SK-N-SH (cell line): ENCODE data around the gene LPO. TPM values are rescaled to one million over a fixed set of nuclear protein-coding genes. Genes with fewer than 3 reads are reported as not detected.

Experiments
- CTCF ChIA-PET: fragments of 300-600, 350-600 bp; formaldehyde crosslinking; extraction: SDS; loops from one replicate; lab custom pipeline; 2021; lab: Yijun Ruan, JAX
- POLR2A ChIA-PET: fragments of 350-600 bp; sonication (Branson Sonifier 250); formaldehyde crosslinking; extraction: SDS; loops from one replicate; lab custom pipeline; 2020; ENCODE audit warnings: antibody characterized with exemption, inconsistent platforms; lab: Yijun Ruan, JAX
- DNase-seq: peaks from one replicate; pipeline ENCODE4 v3.0.0; 2012
- H2AFZ ChIP-seq: fragments of 200-600 bp; sonication (generic); 2 replicates; pipeline ENCODE4 v1.8.1; 2016; ENCODE audit warnings: antibody characterized with exemption, mild to moderate bottlenecking, low read depth
- H3F3A ChIP-seq: fragments of 200-600 bp; sonication (generic); replicated peaks from 2 replicates; pipeline ENCODE3; 2016; ENCODE audit warnings: antibody characterized with exemption, mild to moderate bottlenecking; ENCODE audit not compliant: insufficient read depth
- H3K27ac ChIP-seq, 2 experiments: fragments of 200-500 bp in 1 of 2; fragments of 200-600 bp in 1 of 2; sonication (Bioruptor generic) in 1 of 2; sonication (generic), shearing (Covaris generic) in 1 of 2; 2 replicates each; pipeline versions ENCODE4 v1.5.1 to v1.6.1; 2014 to 2016; ENCODE audit warnings: low read depth in 2 of 2, inconsistent platforms in 1 of 2, low read length in 1 of 2, mild to moderate bottlenecking in 1 of 2, mixed read lengths in 1 of 2
- H3K27me3 ChIP-seq: fragments of 200-600 bp; sonication (generic), shearing (Covaris generic); 2 replicates; pipeline ENCODE4 v1.6.1; 2016; ENCODE audit warnings: mixed run types; ENCODE audit not compliant: insufficient read depth
- H3K36me3 ChIP-seq, 2 experiments: fragments of 200-500 bp in 1 of 2; fragments of 200-600 bp in 1 of 2; sonication (Bioruptor generic) in 1 of 2; sonication (generic) in 1 of 2; replicated peaks in 1 of 2; 2 replicates each; pipeline versions ENCODE3 to v1.5.1; 2014 to 2016; ENCODE audit warnings: low read length in 1 of 2, mild to moderate bottlenecking in 1 of 2; ENCODE audit not compliant: insufficient read depth in 2 of 2, control insufficient read depth in 1 of 2
- H3K4me1 ChIP-seq, 2 experiments: fragments of 200-500 bp in 1 of 2; fragments of 200-600 bp in 1 of 2; sonication (Bioruptor generic) in 1 of 2; sonication (generic), shearing (Covaris generic) in 1 of 2; 2 replicates each; pipeline versions ENCODE4 v1.5.1 to v1.6.1; 2014 to 2016; ENCODE audit warnings: low read depth in 1 of 2, low read length in 1 of 2, mixed run types in 1 of 2; ENCODE audit not compliant: insufficient read depth in 2 of 2, control insufficient read depth in 1 of 2
- H3K4me2 ChIP-seq: fragments of 200-600 bp; sonication (generic), shearing (Covaris generic); 2 replicates; pipeline ENCODE4 v1.6.1; 2017; ENCODE audit warnings: mixed run types
- H3K4me3 ChIP-seq, 2 experiments: fragments of 200-500 bp in 1 of 2; fragments of 200-600 bp in 1 of 2; sonication (Bioruptor generic) in 1 of 2; sonication (generic), shearing (Covaris generic) in 1 of 2; 2 replicates each; pipeline versions ENCODE4 v1.5.1 to v1.8.1; 2014 to 2016; ENCODE audit warnings: low read depth in 2 of 2, inconsistent platforms in 1 of 2, low read length in 1 of 2, mild to moderate bottlenecking in 1 of 2, mixed read lengths in 1 of 2, moderate library complexity in 1 of 2
- H3K79me2 ChIP-seq: fragments of 200-600 bp; sonication (generic); 2 replicates; pipeline ENCODE4 v1.8.1; 2017; ENCODE audit warnings: mild to moderate bottlenecking; ENCODE audit not compliant: insufficient read depth
- H3K9ac ChIP-seq: fragments of 200-600 bp; sonication (generic); 2 replicates; pipeline ENCODE4 v1.6.1; 2017; ENCODE audit warnings: mixed run types
- H3K9me2 ChIP-seq: fragments of 200-600 bp; sonication (generic); 2 replicates; pipeline ENCODE4 v1.6.1; 2017; ENCODE audit warnings: mixed run types
- H3K9me3 ChIP-seq: fragments of 200-600 bp; sonication (generic); 2 replicates; pipeline ENCODE4 v1.6.1; 2017; ENCODE audit warnings: mixed run types, mild to moderate bottlenecking, moderate library complexity
- H4K20me1 ChIP-seq: fragments of 200-600 bp; sonication (generic); 2 replicates; pipeline ENCODE4 v1.6.1; 2017; ENCODE audit warnings: mild to moderate bottlenecking, mixed run types; ENCODE audit not compliant: insufficient read depth
- FOXJ3 ChIP-seq: sonication (generic); formaldehyde crosslinking; IDR thresholded peaks from 2 replicates; pipeline ENCODE4 v1.5.1; 2020; ENCODE audit warnings: mild to moderate bottlenecking, missing genetic modification reagents
- NFIC ChIP-seq: IDR thresholded peaks from 2 replicates; pipeline ENCODE4 v1.4.0; 2012; ENCODE audit warnings: borderline replicate concordance
- RCOR1 ChIP-seq: fragments of 150-350 bp; IDR thresholded peaks from 2 replicates; pipeline ENCODE4 v1.6.1; 2017; ENCODE audit warnings: antibody characterized with exemption, low read length
- TAF1 ChIP-seq: IDR thresholded peaks from 2 replicates; pipeline ENCODE4 v1.6.1; 2012; ENCODE audit warnings: low read depth, mild to moderate bottlenecking, low read length, moderate library complexity, borderline replicate concordance
- WGBS: methylation state at CpG from one replicate; pipeline ENCODE4 v1.1.6; 2017; ENCODE audit warnings: low lambda C conversion rate; 5-methylcytosine and 5-hydroxymethylcytosine counted together
- polyA plus RNA-seq, 3 experiments: library from polyadenylated mRNA; depleted of rRNA; stranded (reverse); fragments of >200 nt; gene quantifications; 2 replicates each; pipeline ENCODE4 v1.2.3, GENCODE V29; 2012
- TF ChIP-seq, protein P1 (sequence below): fragments of 200-600 bp; sonication (generic); IDR thresholded peaks from 2 replicates; pipeline ENCODE4 v1.6.1; 2017; ENCODE audit warnings: antibody characterized with exemption, mild to moderate bottlenecking, moderate library complexity

LPO gene
- polyA plus RNA-seq, 1 of the 3 experiments (the other 2 are of a cell fraction): not detected

DNA sequence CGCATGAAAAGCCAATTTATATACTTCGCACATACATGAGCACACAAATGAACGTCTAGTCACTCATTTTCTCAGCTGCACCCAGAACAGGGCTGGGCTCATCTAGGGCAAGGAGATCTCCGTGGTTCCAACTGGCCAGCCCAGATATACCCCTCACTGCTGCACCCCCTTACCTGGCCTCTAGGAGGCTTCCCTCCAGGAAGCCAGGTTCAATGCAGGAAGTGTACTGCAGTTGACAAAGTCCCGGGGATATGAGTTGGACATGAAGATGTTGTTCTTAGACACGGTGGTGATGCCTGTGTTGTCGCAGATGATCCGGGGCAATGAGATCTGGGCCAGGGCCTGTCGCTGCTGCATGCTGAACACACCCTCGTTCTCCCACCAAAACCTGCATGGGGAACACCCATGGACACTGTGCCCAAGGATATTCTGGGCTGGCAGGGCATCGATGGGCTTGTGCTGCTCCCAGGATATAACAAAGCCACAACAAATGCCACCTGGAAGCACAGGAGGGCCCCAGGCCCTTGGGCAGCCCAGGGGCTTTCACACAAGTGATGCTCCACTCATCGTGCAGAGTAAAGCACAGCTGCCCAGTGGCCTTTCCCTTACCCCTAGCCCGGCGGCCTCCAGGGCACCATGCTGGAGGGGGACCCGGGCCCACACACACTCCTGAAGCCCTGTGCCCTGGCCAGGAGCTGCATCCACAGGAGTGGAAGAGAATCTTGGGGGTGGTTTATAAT is 32.3 kb downstream of the LPO start:
- Histone ChIP-seq H3K9me2 (no peaks in the 10 kb centered on the region), H3F3A (no peaks in the 10 kb centered on the region), H3K9ac (no peak overlapping the region), H3K27ac (no peak overlapping the region), H3K4me3 (no peak overlapping the region), H3K79me2 (no peaks in the 10 kb centered on the region), H3K4me2 (no peak overlapping the region), H3K9me3 (no peaks in the 10 kb centered on the region), H3K27me3 (peaks cover 32% of the 10 kb centered on the region), H2AFZ (no peak overlapping the region), H4K20me1 (no peaks in the 10 kb centered on the region), H3K4me1 (no peaks in the 10 kb centered on the region), H3K36me3 (no peaks in the 10 kb centered on the region)
- 44% methylated on average over 15 of the region's 15 CpGs for WGBS
- CTCF ChIA-PET: interaction anchor here (0.9 to 1.5 kb wide), 4 partner anchors 9 to 47 kb away, joined by 3 to 5 read pairs (median 4); partner anchors contain the start of gene MPO
- peak; percentile 20 for DNase-seq
- POLR2A ChIA-PET: no interaction called here
- TF ChIP-seq, protein P1, sequence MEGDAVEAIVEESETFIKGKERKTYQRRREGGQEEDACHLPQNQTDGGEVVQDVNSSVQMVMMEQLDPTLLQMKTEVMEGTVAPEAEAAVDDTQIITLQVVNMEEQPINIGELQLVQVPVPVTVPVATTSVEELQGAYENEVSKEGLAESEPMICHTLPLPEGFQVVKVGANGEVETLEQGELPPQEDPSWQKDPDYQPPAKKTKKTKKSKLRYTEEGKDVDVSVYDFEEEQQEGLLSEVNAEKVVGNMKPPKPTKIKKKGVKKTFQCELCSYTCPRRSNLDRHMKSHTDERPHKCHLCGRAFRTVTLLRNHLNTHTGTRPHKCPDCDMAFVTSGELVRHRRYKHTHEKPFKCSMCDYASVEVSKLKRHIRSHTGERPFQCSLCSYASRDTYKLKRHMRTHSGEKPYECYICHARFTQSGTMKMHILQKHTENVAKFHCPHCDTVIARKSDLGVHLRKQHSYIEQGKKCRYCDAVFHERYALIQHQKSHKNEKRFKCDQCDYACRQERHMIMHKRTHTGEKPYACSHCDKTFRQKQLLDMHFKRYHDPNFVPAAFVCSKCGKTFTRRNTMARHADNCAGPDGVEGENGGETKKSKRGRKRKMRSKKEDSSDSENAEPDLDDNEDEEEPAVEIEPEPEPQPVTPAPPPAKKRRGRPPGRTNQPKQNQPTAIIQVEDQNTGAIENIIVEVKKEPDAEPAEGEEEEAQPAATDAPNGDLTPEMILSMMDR: peak; percentile 25; the same call in 1 of the 2 replicates
- no peak for TF ChIP-seq FOXJ3 (CRISPR knock-in tag)

GRCh38 chr17:58271216-58271931 is 33.0 kb downstream of the LPO start:
- Histone ChIP-seq H3K79me2 (no peaks in the 10 kb centered on the region), H3K27ac (no peak overlapping the region), H3K4me1 (no peaks in the 10 kb centered on the region), H3K4me2 (no peak overlapping the region), H4K20me1 (no peaks in the 10 kb centered on the region), H3K36me3 (no peaks in the 10 kb centered on the region), H3K27me3 (peaks cover 26% of the 10 kb centered on the region), H3K9me3 (no peaks in the 10 kb centered on the region), H2AFZ (no peak overlapping the region), H3K9me2 (no peaks in the 10 kb centered on the region), H3K4me3 (no peak overlapping the region), H3F3A (no peaks in the 10 kb centered on the region), H3K9ac (no peak overlapping the region)
- POLR2A ChIA-PET: no interaction called here
- DNase-seq: peak; percentile 11
- WGBS: 73% methylated on average over 19 of the region's 21 CpGs
- TF ChIP-seq RCOR1 (no peak), NFIC (no peak), TAF1 (no peak)
- CTCF ChIA-PET: interaction anchor here (0.9 to 2.2 kb wide), 4 partner anchors 8 to 47 kb away, joined by 3 to 19 read pairs (median 4); partner anchors contain the start of gene MPO
